A172 (cell line): ENCODE results near the gene FAM90A1. TPM values are rescaled to one million over a fixed set of nuclear protein-coding genes. Genes with fewer than 3 reads are reported as not detected.
"Not testable (repeated sequence)": the region's sequence is repeated elsewhere in the genome, so short reads cannot be mapped to it uniquely, and the experiment has no call there.

Source experiments
- DNase-seq: peaks from one replicate; pipeline ENCODE4 v3.0.0-alpha.2; 2015; ENCODE audit warnings: low spot score
- total RNA-seq: library from RNA; depleted of rRNA; stranded (reverse); fragments of >200 nt; shearing (Covaris generic); gene quantifications from 2 replicates; pipeline ENCODE4 v1.2.3, GENCODE V29; 2014; rRNA removed

FAM90A1 gene, protein sequence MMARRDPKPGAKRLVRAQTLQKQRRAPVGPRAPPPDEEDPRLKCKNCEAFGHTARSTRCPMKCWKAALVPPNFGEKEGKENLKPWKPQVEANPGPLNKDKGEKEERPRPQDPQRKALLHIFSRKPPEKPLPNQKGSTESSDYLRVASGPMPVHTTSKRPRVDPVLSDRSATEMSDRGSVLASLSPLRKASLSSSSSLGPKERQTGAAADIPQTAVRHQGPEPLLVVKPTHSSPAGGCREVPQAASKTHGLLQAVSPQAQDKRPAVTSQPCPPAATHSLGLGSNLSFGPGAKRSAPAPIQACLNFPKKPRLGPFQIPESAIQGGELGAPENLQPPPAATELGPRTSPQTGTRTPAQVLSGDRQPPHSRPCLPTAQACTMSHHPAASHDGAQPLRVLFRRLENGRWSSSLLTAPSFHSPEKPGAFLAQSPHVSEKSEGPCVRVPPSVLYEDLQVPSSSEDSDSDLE
- not detected in 2 replicates for total RNA-seq

DNA sequence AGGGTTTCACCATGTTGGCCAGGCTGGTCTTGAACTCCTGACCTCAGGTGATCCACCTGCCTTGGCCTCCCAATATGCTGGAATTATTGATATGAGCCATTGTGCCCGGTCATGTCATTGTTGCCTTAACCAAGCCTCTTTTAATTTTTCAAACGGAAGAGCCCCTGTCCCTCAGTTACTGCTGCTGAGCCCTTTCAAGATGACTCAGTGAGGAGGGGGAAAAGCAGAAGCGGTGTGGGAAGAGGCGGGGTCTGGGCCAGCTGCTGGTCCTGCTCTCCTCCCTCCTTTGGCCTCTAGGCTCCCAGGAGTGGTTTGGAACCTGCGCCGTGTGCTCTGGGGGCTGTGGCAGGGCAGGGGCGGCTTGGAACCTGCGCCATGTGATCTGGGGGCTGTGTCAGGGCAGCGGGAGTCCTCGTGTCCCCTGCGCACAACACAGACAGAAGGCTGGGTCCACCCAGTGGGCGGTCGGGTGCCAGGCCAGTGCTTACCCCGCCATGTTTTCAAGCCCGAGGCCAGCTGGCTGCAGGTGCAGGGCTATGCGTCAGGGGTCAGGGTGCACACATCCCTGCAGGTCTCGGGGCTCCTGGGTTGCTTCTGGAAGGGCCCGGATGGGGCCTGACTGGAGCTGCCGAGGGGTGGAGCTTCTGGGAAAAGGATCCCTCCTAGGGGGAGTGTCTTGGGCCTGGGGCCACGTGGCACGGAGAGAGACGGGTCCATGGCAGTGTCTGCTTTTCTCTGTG lies at the start of gene FAM90A1:
TSS of gene FAM90A1 (minus strand) at position 627 of the 740 bp plus-strand sequence. CDS start 2,786 bp downstream, outside the sequence.
- not testable (repeated sequence) for DNase-seq

DNA sequence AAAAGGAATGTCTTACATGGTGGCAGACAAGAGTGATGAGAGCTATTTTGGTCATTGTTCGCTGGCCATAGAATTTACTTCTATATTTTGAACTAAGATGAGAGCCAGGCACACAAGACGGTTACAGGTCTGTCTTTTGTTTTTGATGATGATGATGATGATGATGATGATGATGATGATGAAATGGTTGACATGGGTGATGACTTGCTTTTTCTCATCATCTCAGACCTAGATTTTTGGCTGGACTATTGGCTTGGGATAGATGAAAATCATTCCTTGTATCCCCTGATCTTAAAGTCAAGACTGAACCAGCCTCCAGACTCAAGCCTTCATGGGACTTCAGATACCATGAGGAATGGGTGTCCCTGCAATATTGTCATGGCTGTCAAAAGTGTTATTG lies 49.0 kb upstream of the FAM90A1 start:
- not testable (repeated sequence) for DNase-seq

DNA sequence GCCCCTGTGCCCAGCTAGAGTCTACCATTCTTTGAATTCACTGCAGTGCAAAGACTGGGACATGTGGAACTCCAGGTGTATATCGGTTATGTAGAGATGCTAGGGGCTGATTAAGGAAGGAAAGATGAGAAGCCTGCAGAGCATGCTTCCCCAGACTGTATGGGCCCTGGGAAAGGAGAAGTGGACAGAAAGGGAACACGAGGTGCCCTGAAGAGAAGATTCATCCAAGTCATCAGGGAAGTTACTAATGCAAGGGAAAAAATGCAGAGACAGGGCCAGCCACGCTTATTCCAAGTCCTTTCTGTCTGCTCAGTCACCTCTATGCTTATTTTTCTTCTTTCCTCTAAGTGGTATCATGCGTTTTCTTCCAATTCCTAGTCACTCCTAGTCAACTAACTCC lies 39.3 kb upstream of the FAM90A1 start:
- not testable (repeated sequence) for DNase-seq

DNA sequence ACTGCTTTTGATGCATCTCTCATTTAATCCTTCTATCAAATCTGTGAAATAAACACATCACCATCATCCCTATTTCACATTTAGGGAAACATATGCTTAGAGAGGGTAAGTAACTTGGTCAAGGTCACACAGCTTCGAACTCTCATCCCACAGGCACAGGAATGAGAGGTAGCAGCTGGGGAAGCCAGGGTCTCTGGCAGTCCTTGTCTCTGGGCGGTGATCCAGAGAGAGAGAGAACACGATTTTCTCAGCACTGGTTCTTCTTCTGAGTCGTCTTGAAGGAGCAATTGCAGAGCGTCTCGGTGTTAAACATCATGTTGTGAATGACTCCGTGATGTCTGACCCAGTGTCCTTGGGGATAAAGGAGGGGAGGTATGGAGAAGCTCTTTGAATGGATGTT lies 36.8 kb upstream of the FAM90A1 start:
- DNase-seq, result not testable (repeated sequence)

DNA sequence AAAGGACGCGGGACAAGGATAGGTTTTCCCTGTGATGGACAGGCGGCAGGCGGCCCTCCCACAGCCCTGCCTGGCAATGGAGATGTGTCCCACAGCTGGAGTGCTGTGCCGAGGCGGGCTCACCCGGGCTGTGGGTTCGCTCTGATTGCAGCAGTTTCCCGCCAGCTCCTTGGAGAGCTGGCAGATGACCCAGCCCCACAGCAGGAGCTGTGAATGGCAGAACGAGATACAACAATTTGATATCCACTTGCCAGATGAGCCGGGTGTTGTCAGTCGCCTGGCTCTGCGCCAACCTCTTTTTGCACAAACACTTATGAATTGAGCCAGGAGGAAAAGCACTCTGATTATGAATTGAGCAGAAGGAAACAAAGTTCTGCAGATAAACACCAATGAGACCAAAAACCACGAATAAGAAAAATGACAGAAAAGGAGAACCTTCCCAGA lies 33.7 kb upstream of the FAM90A1 start:
- not testable (repeated sequence) for DNase-seq

DNA sequence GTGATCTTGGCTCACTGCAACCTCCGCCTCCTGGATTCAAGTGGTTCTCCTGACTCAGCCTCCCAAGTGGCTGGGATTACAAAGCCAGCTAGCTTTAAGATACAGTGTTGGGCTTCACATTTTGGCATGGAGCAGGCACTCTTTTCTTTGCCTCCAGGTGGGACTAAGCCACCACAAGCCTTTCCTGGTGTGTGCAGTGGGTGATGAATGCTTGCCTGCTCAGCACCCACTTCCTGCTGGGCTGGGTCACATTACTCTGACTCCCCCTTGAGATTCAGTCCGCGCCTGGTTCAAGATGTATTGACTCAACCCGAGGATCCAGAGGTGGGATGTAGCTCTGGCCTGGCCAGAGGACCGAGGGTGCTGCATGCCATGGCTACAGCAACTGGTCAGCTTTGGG lies 28.9 kb upstream of the FAM90A1 start:
- DNase-seq, result not testable (repeated sequence)

DNA sequence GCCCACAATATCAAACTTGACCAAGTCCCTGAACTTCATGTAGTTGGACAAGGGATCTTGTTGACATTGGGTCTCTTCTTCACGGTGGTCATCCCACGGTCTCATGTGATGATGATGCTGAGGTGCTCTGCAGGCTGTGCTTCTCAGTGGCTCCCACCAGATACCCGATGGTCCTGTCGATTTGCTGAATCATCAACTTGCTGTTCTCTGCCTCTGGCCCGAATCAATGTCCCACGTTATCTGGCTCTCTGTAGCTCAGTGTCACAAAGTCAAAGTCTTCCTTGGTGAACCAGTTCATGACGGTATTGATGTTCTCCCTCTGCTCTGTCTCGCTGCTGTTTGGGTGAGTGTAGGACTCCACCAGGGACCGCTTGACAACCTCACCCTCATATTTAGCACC lies 27.3 kb upstream of the FAM90A1 start:
- not testable (repeated sequence) for DNase-seq

DNA sequence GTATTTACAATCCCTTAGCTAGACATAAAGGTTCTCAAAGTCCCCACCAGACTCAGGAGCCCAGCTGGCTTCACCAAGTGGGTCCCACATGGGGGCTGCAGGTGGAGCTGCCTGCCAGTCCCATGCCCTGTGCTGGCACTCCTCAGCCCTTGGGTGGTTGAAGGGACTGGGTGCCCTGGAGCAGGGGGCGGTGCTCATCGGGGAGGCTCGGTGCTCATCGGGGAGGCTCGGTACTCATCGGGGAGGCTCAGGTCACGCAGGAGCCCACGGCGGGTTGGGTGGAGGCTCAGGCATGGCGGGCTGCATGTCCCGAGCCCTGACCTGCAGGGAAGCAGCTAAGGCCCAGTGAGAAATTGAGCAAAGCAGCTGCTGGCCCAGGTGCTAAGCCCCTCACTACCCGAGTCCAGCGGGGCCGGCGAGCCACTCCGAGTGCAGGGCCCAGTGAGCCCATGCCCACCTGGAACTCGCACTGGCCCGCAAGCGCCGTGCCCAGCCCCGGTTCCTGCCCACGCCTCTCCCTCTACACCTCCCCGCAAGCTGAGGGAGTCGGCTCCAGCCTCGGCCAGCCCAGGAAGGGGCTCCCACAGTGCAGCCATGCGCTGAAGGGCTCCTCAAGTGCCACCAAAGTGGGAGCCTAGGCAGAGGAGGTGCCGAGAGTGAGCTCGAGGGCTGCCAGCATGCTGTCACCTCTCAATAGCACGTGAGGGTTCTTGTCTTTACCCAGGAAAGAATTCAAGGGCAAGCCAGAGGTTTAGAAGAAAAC lies 24.8 kb upstream of the FAM90A1 start:
- DNase-seq, result not testable (repeated sequence)

DNA sequence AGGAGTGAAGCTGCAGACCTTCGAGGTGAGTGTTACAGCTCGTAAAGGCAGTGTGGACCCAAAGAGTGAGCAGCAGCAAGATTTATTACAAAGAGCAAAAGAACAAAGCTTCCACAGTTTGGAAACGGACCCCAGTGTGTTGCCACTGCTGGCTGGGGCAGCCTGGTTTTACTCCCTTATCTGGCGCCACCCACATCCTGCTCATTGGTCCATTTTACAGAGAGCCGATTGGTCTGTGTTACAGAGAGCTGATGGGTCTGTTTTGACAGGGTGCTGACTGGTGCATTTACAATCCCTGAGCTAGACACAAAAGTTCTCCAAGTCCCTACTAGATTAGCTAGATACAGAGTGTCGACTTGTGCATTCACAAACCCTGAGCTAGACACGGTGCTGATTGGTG lies 24.2 kb upstream of the FAM90A1 start:
- not testable (repeated sequence) for DNase-seq

DNA sequence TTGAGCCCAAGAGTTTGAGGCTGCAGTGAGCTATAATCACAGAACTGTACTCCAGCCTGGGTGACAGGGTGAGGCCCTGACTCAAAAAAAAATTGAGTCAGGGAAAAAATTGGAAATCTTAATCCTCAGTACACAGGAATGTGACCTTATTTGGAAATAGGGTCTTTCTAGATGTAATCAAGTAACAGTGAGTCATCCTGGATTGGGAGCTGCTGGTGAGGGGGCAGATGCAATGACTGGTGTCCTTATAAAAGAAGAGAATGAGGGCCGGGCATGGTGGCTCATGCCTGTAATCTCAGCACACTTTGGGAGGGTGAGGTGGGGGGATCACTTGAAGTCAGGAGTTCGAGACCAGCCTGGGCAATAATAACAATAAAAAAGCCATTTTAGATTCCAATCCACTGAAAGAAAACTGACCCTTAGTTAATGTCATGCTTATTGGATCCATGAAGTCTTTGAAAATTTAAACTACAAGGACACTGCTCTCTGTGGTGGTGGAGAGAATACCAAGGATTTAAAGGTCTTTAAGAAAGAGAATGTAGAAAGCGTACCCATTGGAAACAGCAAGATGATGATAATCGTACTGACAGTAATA lies 19.6 kb upstream of the FAM90A1 start:
- not testable (repeated sequence) for DNase-seq

DNA sequence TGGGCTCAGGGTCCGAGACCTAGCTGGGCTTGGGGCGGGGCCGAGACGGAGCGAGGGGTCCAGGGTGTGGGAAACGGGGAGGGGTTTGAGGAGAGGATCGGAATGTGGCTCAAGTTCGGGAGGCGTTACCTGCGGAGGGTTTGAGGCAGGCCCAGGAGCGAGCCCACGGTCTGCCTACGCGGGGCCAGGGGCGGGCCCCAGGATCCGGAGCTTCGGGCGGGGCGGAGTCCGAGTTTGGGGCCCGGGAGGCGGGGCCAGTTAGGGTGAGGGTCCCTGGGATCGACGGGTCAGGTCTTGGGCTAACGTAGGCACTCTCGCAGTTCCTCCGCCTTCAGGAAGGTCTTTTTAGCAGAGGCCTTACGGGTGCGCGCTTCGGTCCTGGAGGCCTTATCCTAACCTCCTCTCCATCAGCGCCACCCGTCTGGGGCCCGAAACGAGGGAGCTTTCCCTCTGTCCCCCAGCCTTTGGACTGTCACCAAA lies 16.3 kb upstream of the FAM90A1 start:
- not testable (repeated sequence) for DNase-seq

DNA sequence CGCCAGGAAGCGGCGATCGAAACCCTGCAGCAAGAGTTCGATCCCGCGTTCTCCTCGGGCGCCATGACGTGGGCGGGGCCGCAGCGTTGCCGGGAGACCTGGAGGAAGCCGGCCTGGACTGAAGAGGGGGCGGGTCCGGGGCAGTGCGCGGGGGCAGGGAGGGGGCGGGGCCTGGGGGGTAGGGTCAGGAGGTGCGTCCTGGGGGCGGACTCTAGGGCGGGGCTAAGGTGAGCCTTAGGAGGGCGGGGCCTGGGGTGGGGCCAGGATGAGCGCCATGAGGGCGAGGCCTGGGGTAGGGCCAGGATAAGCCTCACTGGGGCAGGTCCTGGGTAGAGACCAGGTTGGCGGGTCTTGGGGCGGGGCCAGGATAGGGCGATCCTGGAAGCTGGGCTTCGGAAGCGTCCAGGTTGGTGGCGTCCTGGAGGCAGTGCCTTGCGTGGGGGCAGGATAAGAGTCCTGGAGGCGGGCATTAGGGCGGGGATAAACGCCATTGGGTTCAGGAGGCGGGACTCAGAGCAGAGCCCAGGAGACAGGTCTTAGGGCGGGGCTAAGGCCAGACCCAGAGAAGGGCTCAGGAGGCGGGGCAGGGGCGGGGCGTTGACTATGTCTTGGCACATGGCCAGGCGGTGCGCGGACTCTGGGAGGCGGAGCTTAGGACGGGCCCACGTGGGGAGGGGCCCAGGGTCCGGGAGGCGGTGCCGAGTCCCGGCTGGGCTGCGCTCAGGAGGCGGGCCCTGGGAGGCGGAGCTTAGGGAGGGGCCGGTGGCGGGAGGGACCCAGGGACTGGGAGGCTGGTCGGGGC lies 15.7 kb upstream of the FAM90A1 start:
- peak; percentile 81 for DNase-seq

DNA sequence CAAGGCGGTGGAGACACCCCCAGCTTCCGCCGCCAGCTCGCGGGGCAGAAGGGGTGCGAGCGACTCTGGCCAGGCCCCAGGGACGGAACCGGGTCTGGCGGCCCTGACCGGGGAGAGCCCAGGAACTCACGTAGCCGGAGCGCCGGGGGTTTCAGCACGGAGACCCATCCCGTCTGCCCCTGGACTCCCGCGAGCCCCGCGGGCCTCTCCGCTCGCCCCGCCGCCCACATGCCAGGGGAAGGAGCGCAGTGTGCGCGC lies 15.1 kb upstream of the FAM90A1 start:
- DNase-seq, result not testable (repeated sequence)

DNA sequence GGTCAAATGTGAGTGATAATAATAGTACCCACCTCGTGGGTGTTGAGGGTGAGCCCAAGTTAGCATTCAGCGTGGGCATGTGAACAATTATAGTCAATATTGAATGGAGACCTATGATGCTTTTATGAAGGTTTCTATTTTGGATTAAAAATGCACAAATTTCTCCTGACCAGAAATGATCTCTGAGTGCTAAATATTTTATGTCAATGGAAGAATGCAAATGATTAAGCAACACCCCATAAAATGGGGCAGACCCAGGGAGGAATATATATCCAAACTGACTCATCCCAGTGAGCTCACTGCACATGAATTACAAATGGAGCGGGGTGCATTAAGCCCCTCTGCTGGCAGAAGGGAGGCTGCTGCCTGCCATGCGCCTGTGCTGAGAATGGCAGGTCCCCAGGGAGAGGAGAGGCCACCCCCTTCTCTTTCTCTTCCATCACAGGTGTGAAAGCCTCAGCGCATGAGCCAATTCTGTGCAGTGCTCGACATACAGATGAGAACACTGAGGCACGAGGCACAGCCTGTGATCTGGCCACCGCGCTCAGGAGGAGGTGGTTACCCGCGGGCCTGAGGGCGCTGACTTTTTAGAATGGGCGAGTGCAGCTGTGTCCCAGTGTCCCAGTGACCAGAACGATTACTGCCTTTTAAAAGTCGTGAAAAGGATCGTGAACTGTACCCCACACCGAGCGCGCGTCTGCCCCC lies 14.7 kb upstream of the FAM90A1 start:
- not testable (repeated sequence) for DNase-seq

DNA sequence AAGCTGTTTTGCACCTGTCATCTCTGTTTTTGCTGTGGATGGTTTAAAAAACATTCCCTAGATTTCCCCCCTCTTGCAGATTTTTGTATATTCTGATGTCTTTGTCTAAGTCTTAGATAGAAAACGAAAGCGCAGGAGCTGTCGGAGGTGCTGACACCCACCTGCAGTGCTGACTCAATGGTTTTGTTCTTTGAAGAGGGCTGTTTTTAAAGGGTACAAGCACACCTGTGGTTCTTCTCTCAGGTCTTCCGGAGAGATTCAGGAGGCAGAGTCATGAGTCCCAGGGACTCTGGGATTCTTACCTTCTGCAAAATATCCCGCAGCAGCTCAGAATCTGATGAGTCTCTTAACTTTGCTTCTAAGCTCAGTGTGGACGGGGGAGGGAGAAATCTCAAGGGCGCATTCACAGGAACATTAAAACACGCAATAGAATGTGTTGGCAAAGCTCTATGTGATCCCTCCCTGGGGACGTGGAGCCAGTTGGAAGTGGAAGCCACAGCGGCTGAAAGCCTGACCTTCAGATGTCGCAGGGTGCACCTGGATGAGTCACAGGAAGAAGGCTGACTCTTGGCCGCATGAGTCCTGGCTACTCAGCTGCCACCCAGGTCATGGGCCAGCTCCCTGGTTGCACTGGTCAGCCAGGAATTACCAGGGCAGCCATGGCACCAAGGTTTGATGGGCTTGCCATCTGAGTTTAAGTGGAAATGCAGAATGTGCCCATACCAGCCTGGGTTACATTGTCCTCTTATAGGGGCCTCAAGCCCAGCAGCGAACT lies 13.1 kb upstream of the FAM90A1 start:
- DNase-seq, result not testable (repeated sequence)

DNA sequence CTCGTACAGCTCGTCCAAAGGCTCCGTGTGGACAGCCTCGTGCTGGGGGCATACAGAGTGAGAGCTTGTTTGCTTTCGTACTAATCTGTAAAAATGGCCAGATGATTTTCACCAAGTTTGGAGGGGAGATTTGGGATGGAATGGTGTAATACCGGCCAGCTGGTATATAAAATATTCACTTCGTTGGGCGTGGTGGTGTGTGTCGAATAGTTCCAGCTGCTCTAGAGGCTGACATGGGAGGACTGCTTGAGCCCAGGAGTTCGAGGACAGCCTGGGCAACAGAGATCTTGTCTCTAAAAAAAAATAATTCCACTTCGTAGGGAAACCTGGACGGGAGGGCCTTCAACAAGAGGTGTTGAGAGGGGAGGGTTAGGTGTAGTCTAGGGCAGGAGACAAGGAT lies 9.6 kb upstream of the FAM90A1 start:
- DNase-seq, result not testable (repeated sequence)

DNA sequence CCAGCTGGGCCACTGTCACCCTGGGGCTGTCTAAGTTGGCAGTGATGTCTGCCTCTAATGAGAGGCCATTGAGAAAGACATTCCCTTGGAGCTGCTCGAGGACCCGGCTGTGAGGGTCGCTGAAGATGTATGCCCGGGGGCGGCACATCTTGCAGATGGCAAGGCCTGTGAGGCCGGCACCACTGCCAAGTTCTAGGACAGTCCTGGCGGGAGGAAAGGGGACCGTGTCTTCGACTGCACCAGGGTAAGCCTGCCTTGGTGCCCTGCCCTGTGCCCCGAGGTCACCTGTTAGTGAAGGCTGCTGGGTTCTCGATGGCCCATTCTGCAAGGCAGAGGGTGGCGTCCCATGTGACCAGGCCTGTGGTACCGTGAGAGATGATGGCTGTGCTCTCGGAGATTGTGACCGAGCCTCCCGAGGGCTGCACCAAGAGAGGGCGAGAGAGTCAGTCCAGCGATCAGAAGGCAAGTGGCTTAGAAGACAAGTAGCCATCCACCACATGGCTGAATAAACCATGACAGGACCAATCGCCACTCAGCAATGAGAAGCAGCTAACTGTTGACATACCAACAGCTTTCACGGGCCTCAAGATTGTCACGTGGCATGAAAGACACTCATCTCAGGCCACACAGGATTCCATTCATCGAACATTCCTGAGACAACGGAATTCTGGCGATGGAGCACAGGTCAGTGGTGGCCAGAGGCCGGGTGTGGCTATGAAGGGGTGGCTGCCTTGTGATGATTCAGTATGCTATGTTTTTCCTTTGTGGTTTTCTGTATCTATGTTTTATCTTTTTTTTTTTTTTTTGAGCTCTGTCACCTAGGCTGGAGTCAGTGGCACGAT lies 8.1 kb upstream of the FAM90A1 start:
- DNase-seq, result peak; percentile 84

DNA sequence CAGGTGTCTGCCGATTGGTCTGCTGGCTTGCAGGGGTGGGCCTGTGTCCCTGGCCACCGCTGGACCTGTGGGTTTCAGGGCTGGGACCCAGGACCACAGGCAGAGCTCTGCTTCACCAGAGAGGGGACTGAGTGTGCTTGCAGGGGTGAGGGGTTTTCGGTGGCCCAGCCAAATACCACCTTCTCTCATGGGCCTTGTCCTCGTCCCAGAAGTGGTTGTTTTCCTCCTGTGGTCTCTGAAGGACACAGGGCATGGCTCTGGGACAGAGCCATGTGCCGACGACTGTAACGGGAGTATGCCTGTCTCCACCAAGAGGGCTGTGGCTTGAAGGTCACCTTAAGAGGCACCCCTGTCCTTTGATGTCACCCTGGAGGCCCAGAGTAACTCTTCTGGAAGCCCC lies 7.3 kb upstream of the FAM90A1 start:
- DNase-seq, result not testable (repeated sequence)
